Measurements from ENCODE around the gene NOBOX. TPM values are rescaled to one million over a fixed set of nuclear protein-coding genes. Genes with fewer than 3 reads are reported as not detected.

The NOBOX gene
- total and polyA plus RNA-seq, 10 of the 15 experiments (the other 5 are each of a cell fraction or from before 2014, with no cell fraction given), result not detected

GRCh38 chr7:144386741-144387140 lies 16.8 kb downstream of the NOBOX start:
- no peak for ATAC-seq
- ChIA-PET RAD21 (ENCODE audit: unreplicated experiment) (no interaction called here), POLR2A (no interaction called here), CTCF (no interaction called here), SMC1A (ENCODE audit: uncharacterized antibody, unreplicated experiment) (no interaction called here)
- no peak overlapping the region for H3K27ac ChIP-seq (ENCODE audit: control insufficient read depth, insufficient read depth)
- no peak for DNase-seq (ENCODE audit: low read depth, low spot score)
- no peak overlapping the region for H3K4me3 ChIP-seq
- H4K20me1 ChIP-seq (ENCODE audit: control insufficient read depth, insufficient read depth), result no peaks in the 10 kb centered on the region
- intact Hi-C loops (cut with micrococcal nuclease; ENCODE audit: unreplicated experiment) (no loop called here), in situ Hi-C loops (cut with MboI) (loop anchor here (25.0 kb wide), 1 partner anchor 474 kb away; the partner anchor contains the start of gene TCAF1)
- FAIRE-seq, result no peak
- H3K4me1 ChIP-seq (ENCODE audit: control insufficient read depth, insufficient read depth, low read length), result peaks cover 14% of the 10 kb centered on the region
- TF ChIP-seq JUND (IDR thresholded peaks at IDR 0.05; ENCODE audit: low read depth, low read length) (no peak), RCOR1 (conservative IDR thresholded peaks at IDR 0.05; ENCODE audit: low read depth, low read length) (no peak)
- no peaks in the 10 kb centered on the region for H3K9me3 ChIP-seq (replicated peaks; ENCODE audit: control insufficient read depth, insufficient read depth, low read length)
- no peak overlapping the region for H3K9ac ChIP-seq (ENCODE audit: control insufficient read depth, insufficient read depth, low read length)
- BruUV-seq (replicated peaks), result no TSS peak
- H2AFZ ChIP-seq (ENCODE audit: control insufficient read depth, low read depth, low read length), result no peak overlapping the region
- H3K36me3 ChIP-seq (ENCODE audit: control insufficient read depth in 2 of 2, insufficient read depth in 2 of 2, low read length in 1 of 2), result no peaks in the 10 kb centered on the region
- H3K27me3 ChIP-seq (replicated peaks in 1 of 2; ENCODE audit: control insufficient read depth in 2 of 2, insufficient read depth in 2 of 2, low read length in 1 of 2), result no peaks in the 10 kb centered on the region
- H3K4me2 ChIP-seq (ENCODE audit: control insufficient read depth, insufficient read depth), result no peak overlapping the region
- H3K79me2 ChIP-seq (ENCODE audit: control insufficient read depth, insufficient read depth, low read length), result no peaks in the 10 kb centered on the region

- Histone ChIP-seq H2AFZ (ENCODE audit: control insufficient read depth, low read depth, low read length) (peak overlapping the region; percentile 61), H3K27ac (ENCODE audit: control insufficient read depth, insufficient read depth) (peak overlapping the region; percentile 69), H3K9ac (ENCODE audit: control insufficient read depth, insufficient read depth, low read length) (no peak overlapping the region; the same call in 1 of the 2 replicates), H3K27me3 (replicated peaks in 1 of 2; ENCODE audit: control insufficient read depth in 2 of 2, insufficient read depth in 2 of 2, low read length in 1 of 2) (no peaks in the 10 kb centered on the region), H3K4me3 (no peak overlapping the region), H3K79me2 (ENCODE audit: control insufficient read depth, insufficient read depth, low read length) (no peaks in the 10 kb centered on the region), H3K4me2 (ENCODE audit: control insufficient read depth, insufficient read depth) (peak overlapping the region; percentile 84), H4K20me1 (ENCODE audit: control insufficient read depth, insufficient read depth) (no peaks in the 10 kb centered on the region), H3K4me1 (ENCODE audit: control insufficient read depth, insufficient read depth, low read length) (peaks cover 14% of the 10 kb centered on the region), H3K9me3 (replicated peaks; ENCODE audit: control insufficient read depth, insufficient read depth, low read length) (no peaks in the 10 kb centered on the region), H3K36me3 (ENCODE audit: control insufficient read depth in 2 of 2, insufficient read depth in 2 of 2, low read length in 1 of 2) (no peaks in the 10 kb centered on the region; a peak in 1 of 4 replicates)
- in situ Hi-C loops (cut with MboI) (loop anchor here (25.0 kb wide), 1 partner anchor 472 kb away; the partner anchor contains the start of gene TCAF1), intact Hi-C loops (cut with micrococcal nuclease; ENCODE audit: unreplicated experiment) (no loop called here)
- WGBS (ENCODE audit: insufficient coverage, insufficient replicate concordance, low lambda C conversion rate, missing lambda C conversion rate), result 49% methylated on average over 12 of the region's 12 CpGs
- POLR2A ChIA-PET, result no interaction called here
- BruUV-seq (replicated peaks), result no TSS peak
- RAD21 ChIA-PET (ENCODE audit: unreplicated experiment), result interaction anchor here (1.1 kb wide), 1 partner anchor 9 kb away, joined by 4 read pairs; no protein-coding TSS in a partner anchor
- DNase-seq (ENCODE audit: low read depth, low spot score) (no peak), ATAC-seq (peak; percentile 33), FAIRE-seq (no peak)
- CTCF ChIA-PET, result interaction anchor here (1.9 kb wide), 1 partner anchor 9 kb away, joined by 6 read pairs; no protein-coding TSS in a partner anchor
- SMC1A ChIA-PET (ENCODE audit: uncharacterized antibody, unreplicated experiment), result no interaction called here
- TF ChIP-seq YBX1 (IDR thresholded peaks at IDR 0.05), result no peak
- peak; percentile 5; the same call in 1 of the 2 replicates for TF ChIP-seq RUNX3 (IDR thresholded peaks at IDR 0.05; ENCODE audit: low read length)
- TF ChIP-seq NFYB (IDR thresholded peaks at IDR 0.05; ENCODE audit: insufficient read depth, low read depth, low read length), result no peak
- TF ChIP-seq, protein P1, sequence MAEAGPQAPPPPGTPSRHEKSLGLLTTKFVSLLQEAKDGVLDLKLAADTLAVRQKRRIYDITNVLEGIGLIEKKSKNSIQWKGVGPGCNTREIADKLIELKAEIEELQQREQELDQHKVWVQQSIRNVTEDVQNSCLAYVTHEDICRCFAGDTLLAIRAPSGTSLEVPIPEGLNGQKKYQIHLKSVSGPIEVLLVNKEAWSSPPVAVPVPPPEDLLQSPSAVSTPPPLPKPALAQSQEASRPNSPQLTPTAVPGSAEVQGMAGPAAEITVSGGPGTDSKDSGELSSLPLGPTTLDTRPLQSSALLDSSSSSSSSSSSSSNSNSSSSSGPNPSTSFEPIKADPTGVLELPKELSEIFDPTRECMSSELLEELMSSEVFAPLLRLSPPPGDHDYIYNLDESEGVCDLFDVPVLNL (IDR thresholded peaks at IDR 0.05; ENCODE audit: low read depth, low read length), result no peak
- TF ChIP-seq EED (IDR thresholded peaks at IDR 0.05; ENCODE audit: low read depth), result peak; percentile 46; the same call in 1 of the 2 replicates
- no peak for TF ChIP-seq FOXM1 (IDR thresholded peaks at IDR 0.05; ENCODE audit: low read depth, low read length)
- no peak for TF ChIP-seq GABPA (IDR thresholded peaks at IDR 0.05; ENCODE audit: low read depth)
- no peak for TF ChIP-seq GATAD2B (conservative IDR thresholded peaks at IDR 0.05; ENCODE audit: low read depth)
- TF ChIP-seq NRF1 (conservative IDR thresholded peaks at IDR 0.05; ENCODE audit: low read depth, low read length), result no peak
- TF ChIP-seq TBL1XR1 (IDR thresholded peaks at IDR 0.05; ENCODE audit: low read depth, low read length), result no peak
- TF ChIP-seq SPI1 (IDR thresholded peaks at IDR 0.05; ENCODE audit: borderline replicate concordance, insufficient read depth, low read depth, low read length), result no peak
Measured at GRCh38 chr7:144384555-144385245, 18.8 kb downstream of the NOBOX start.

Data from GM12878 (cell line).